Uterus (tissue), 4 donors: ENCODE results near the gene CASP7. TPM values are rescaled to one million over a fixed set of nuclear protein-coding genes. Genes with fewer than 3 reads are reported as not detected.

Source experiments
- DNase-seq, 2 donors: peaks; one replicate each; pipeline ENCODE4 v3.0.0-alpha.2; 2019 to 2020
- H3K27ac ChIP-seq, 2 donors: fragments of 200-600 bp; sonication (generic); 1 replicate in 1 of 2; 2 replicates in 1 of 2; pipeline ENCODE4 v1.5.1; 2016 to 2018
- H3K27me3 ChIP-seq, 2 donors: fragments of 200-600 bp; sonication (generic); one replicate each; pipeline ENCODE4 v1.5.1; 2018 to 2019; ENCODE audit warnings: control low read depth in 1 of 2
- H3K36me3 ChIP-seq, 2 donors: fragments of 200-600 bp; sonication (generic); one replicate each; pipeline ENCODE4 v1.5.1; 2019; ENCODE audit warnings: control low read depth in 1 of 2
- H3K4me1 ChIP-seq, 2 donors: fragments of 200-600 bp; sonication (generic); one replicate each; pipeline ENCODE4 v1.5.1; 2018 to 2019; ENCODE audit warnings: control low read depth in 1 of 2
- H3K4me3 ChIP-seq, 2 donors: fragments of 200-600 bp; sonication (generic); 1 replicate in 1 of 2; 2 replicates in 1 of 2; pipeline ENCODE4 v1.5.1; 2018 to 2019; ENCODE audit warnings: mild to moderate bottlenecking in 1 of 2
- H3K9me3 ChIP-seq, 2 donors: fragments of 200-600 bp; sonication (generic); one replicate each; pipeline ENCODE4 v1.5.1; 2019; ENCODE audit warnings: control low read depth in 1 of 2
- POLR2A ChIP-seq, 2 donors: fragments of 450-650 bp; IDR thresholded peaks; one replicate each; pipeline ENCODE4 v1.6.1; 2016; ENCODE audit warnings: antibody characterized with exemption in 2 of 2, mild to moderate bottlenecking in 1 of 2, moderate library complexity in 1 of 2
- intact Hi-C: fragments of 100-400 bp; cut with DNase I; formaldehyde crosslinking; loops from one replicate; pipeline ENCODE4 v1.15.1; 2023; ENCODE audit warnings: low total_unique reads
- total RNA-seq, 4 donors: library from RNA; depleted of rRNA in 3 of 4; stranded (reverse); fragments of >200 nt in 3 of 4; gene quantifications; one replicate each; pipeline versions ENCODE4 v1.1.0 to v1.2.4, GENCODE V29; 2014 to 2023
- TF ChIP-seq, protein P1 (sequence below), 4 experiments: fragments of 200-600 bp in 2 of 4; fragments of 450-650 bp in 2 of 4; sonication (generic) in 2 of 4; IDR thresholded peaks; one replicate each; pipeline ENCODE4 v1.5.1; 2016 to 2019; ENCODE audit warnings: antibody characterized with exemption in 4 of 4, mild to moderate bottlenecking in 2 of 4, moderate library complexity in 1 of 4
- donor health status: DM: yes; HTN: yes; CAD: no.

CASP7 gene
- total RNA-seq, 4 donors from 2014 or later, result 8.5 to 48.3 (median 20.3) TPM

DNA sequence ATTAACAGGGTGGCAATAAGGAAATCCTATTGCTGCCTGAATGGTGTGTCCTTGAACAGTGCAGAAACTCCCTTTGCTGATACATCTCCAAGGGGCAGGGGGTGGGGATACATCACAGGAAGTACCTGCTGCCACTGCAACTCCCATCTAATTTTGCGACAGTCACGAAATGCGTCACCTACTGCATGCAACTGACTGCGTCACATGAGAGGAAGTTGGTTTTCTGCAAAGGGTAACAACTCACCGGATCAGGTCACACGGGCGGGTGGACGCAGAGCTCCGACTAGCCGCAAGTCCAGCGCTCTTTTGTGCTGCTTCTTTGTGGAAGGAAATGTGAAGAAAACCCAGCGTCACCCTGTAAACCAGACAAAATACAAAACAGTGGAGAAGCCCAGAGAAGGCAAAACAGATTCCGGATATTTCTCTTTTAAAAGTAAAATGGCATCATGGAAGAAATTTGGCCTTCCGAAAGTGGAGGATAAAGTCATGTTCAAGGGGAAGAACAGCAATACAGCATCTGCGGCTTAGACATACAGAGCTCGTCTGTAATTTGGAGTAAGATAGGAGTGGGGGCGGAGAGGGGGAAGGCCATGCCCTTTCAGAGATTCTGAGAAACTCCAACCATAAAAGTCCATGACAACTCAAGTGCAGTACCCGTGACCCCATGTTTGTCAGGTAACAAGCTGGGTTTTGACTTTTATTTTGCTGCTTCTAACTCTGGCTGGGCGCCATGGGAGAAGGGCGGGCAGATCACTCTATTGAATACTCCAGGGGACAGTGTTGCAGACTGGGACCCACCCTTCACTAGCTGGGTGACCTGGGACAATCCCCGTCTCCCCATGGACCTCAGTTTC is 39.5 kb downstream of the CASP7 start:
- no peak overlapping the region for H3K27ac ChIP-seq

DNA sequence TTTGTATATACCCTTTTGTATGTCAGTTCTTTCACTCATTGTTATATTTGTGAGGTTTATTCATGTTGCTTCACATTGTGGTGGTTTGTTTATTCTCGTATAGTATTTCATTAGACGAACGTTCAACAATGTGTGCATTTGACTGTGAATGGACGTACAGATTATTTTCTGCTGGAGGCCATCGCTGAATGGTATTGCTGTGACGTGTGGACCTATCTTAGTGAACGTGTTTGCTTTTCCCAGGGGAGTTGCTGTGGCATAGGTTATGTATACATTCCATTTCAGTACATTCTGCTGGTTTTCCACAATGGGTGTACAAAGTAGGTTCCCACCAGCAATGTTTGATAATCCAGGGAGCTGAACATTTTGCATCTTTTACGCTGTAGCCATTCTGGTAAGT is 40.7 kb downstream of the CASP7 start:
- TF ChIP-seq, protein P1, sequence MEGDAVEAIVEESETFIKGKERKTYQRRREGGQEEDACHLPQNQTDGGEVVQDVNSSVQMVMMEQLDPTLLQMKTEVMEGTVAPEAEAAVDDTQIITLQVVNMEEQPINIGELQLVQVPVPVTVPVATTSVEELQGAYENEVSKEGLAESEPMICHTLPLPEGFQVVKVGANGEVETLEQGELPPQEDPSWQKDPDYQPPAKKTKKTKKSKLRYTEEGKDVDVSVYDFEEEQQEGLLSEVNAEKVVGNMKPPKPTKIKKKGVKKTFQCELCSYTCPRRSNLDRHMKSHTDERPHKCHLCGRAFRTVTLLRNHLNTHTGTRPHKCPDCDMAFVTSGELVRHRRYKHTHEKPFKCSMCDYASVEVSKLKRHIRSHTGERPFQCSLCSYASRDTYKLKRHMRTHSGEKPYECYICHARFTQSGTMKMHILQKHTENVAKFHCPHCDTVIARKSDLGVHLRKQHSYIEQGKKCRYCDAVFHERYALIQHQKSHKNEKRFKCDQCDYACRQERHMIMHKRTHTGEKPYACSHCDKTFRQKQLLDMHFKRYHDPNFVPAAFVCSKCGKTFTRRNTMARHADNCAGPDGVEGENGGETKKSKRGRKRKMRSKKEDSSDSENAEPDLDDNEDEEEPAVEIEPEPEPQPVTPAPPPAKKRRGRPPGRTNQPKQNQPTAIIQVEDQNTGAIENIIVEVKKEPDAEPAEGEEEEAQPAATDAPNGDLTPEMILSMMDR (IDR thresholded peaks at IDR 0.05), result no peak
- TF ChIP-seq POLR2A (IDR thresholded peaks at IDR 0.05), result no peak
- Histone ChIP-seq H3K36me3 (no peaks in the 10 kb centered on the region), H3K9me3 (no peaks in the 10 kb centered on the region), H3K27me3 (no peaks in the 10 kb centered on the region), H3K4me3 (no peak overlapping the region), H3K4me1 (no peaks in the 10 kb centered on the region), H3K27ac (no peak overlapping the region)
- no peak for DNase-seq
- intact Hi-C loops, result no loop called here

More for the DNA sequence above, 39.5 kb downstream of the CASP7 start:
- Histone ChIP-seq H3K4me3 (no peak overlapping the region), H3K36me3 (no peaks in the 10 kb centered on the region), H3K4me1 (no peaks in the 10 kb centered on the region), H3K9me3 (no peaks in the 10 kb centered on the region), H3K27me3 (no peaks in the 10 kb centered on the region)
- DNase-seq, result no peak
- intact Hi-C loops, result no loop called here
- TF ChIP-seq POLR2A (IDR thresholded peaks at IDR 0.05), result no peak
- TF ChIP-seq, protein P1 (IDR thresholded peaks at IDR 0.05), result no peak

DNA sequence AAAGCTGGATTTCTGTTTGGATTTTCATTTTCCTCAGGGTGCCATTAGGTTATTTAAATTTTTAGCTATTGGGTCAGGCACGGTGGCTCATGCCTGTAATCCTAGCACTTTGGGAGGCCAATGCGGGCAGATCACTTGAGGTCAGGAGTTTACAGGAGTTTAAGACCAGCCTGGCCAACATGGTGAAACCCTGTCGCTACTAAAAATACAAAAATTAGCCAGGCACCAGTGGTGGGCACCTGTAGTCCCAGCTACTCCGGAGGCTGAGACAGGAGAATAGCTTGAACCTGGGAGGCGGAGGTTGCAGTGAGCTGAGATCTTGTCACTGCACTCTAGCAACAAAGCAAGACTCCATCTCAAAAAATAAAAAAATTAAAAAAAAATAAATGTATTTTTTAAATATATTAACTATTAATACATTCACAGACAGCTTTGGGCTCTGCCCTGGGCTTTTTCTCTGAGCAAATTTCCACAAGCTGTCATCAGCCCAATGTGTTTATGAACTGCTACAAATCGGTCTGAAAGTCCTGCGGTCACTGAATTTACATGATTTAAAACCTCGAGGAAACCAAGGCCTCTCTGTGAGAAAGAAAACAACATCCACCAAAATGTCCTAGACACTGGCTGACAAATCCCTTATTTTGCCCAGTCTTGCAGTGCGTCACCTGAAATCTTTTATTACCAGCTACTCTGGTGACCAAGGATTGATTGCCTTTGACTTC is 52.6 kb downstream of the CASP7 start:
- intact Hi-C loops, result no loop called here
- no peak overlapping the region for H3K27ac ChIP-seq
- H3K27me3 ChIP-seq, result no peaks in the 10 kb centered on the region
- TF ChIP-seq POLR2A (IDR thresholded peaks at IDR 0.05), result no peak
- TF ChIP-seq, protein P1 (IDR thresholded peaks at IDR 0.05), result no peak
- H3K9me3 ChIP-seq, result no peaks in the 10 kb centered on the region
- H3K4me3 ChIP-seq, result no peak overlapping the region
- no peaks in the 10 kb centered on the region for H3K36me3 ChIP-seq
- no peak for DNase-seq
- no peaks in the 10 kb centered on the region for H3K4me1 ChIP-seq

DNA sequence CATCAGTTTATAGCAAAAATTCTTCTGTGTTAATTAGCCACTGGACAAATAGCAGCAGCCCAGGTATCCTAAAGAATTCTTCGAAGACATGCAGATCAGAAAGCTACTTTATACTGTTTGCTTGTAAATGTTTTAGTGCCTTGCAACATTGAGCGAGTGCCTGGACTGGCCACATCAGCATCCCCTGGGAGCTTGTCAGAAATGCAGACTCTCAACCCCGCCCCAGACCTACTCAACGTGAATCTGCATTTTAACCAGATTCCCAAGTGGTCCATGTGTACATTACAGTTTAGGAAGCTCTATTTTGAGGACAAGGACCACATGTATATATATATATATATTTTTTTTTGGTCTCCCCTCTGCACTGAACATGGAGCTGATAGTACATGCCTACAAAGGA is 53.3 kb downstream of the CASP7 start:
- intact Hi-C loops, result no loop called here
- H3K27me3 ChIP-seq, result no peaks in the 10 kb centered on the region
- no peaks in the 10 kb centered on the region for H3K36me3 ChIP-seq
- TF ChIP-seq POLR2A (IDR thresholded peaks at IDR 0.05), result no peak
- TF ChIP-seq, protein P1 (IDR thresholded peaks at IDR 0.05), result no peak
- no peak for DNase-seq
- no peak overlapping the region for H3K4me3 ChIP-seq
- H3K27ac ChIP-seq, result no peak overlapping the region
- no peaks in the 10 kb centered on the region for H3K9me3 ChIP-seq
- no peaks in the 10 kb centered on the region for H3K4me1 ChIP-seq

DNA sequence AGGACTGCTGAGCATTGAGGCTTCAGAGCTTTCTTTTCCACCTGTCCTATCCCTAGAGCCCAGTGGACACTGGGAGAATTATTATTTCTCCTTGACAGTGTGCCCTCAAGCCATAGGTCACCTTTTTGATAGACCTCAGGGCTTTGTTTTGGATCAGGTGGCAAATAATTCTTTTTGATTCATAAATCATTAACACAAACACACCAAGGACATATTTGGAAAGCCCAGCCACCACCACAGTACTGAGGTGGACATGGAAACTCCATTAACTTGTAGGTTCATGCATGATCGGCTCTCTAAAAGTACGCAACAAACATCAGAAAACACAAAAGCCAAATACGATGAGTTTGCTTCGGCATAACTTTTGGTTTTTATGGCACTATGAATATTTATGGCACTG is 53.9 kb downstream of the CASP7 start:
- TF ChIP-seq POLR2A (IDR thresholded peaks at IDR 0.05), result no peak
- Histone ChIP-seq H3K9me3 (no peaks in the 10 kb centered on the region), H3K27me3 (no peaks in the 10 kb centered on the region), H3K36me3 (no peaks in the 10 kb centered on the region), H3K27ac (no peak overlapping the region), H3K4me3 (no peak overlapping the region), H3K4me1 (no peaks in the 10 kb centered on the region)
- intact Hi-C loops, result no loop called here
- DNase-seq, result no peak
